DOHH2 (cell line): ENCODE results near the gene HDAC8.
"Not testable (repeated sequence)": the region's sequence is repeated elsewhere in the genome, so short reads cannot be mapped to it uniquely, and the experiment has no call there.

Experiments
- H3F3A ChIP-seq: fragments of 200-600 bp; sonication (generic), shearing (Covaris generic); 2 replicates; pipeline ENCODE4 v1.6.0; 2016; ENCODE audit warnings: antibody characterized with exemption, mild to moderate bottlenecking; ENCODE audit not compliant: control insufficient read depth, insufficient read depth
- H3K27ac ChIP-seq: fragments of 200-600 bp; sonication (generic); 2 replicates; pipeline ENCODE4 v1.5.1; 2014; ENCODE audit warnings: low read depth, mild to moderate bottlenecking, low read length, moderate library complexity
- H3K27me3 ChIP-seq: fragments of 200-600 bp; sonication (generic); 2 replicates; pipeline ENCODE4 v1.6.1; 2014; ENCODE audit warnings: mild to moderate bottlenecking, low read length, mixed read lengths; ENCODE audit not compliant: control insufficient read depth
- H3K36me3 ChIP-seq: fragments of 200-600 bp; sonication (generic); 2 replicates; pipeline ENCODE4 v1.6.1; 2014; ENCODE audit warnings: mild to moderate bottlenecking, low read length, moderate library complexity, mixed read lengths; ENCODE audit not compliant: control insufficient read depth
- H3K4me1 ChIP-seq: fragments of 200-600 bp; sonication (generic); 2 replicates; pipeline ENCODE4 v1.6.1; 2014; ENCODE audit warnings: mild to moderate bottlenecking, low read length, mixed read lengths; ENCODE audit not compliant: control insufficient read depth
- H3K4me2 ChIP-seq: fragments of 200-600 bp; sonication (generic); 2 replicates; pipeline ENCODE4 v1.6.0; 2014; ENCODE audit warnings: mild to moderate bottlenecking, low read length, moderate library complexity
- H3K4me3 ChIP-seq: fragments of 200-600 bp; sonication (generic); 2 replicates; pipeline ENCODE4 v1.5.1; 2014; ENCODE audit warnings: mild to moderate bottlenecking, low read length, mixed read lengths
- H3K79me2 ChIP-seq: fragments of 200-600 bp; sonication (generic); 2 replicates; pipeline ENCODE4 v1.6.1; 2014; ENCODE audit warnings: mild to moderate bottlenecking, low read length, mixed read lengths; ENCODE audit not compliant: control insufficient read depth
- H3K9me2 ChIP-seq: fragments of 200-600 bp; sonication (generic); replicated peaks from 2 replicates; pipeline ENCODE4 v1.6.1; 2014; ENCODE audit warnings: mild to moderate bottlenecking, low read length, mixed read lengths; ENCODE audit not compliant: control insufficient read depth
- H3K9me3 ChIP-seq: fragments of 200-600 bp; sonication (generic); 2 replicates; pipeline ENCODE4 v1.6.1; 2014; ENCODE audit warnings: antibody characterized with exemption, low read length, mixed read lengths; ENCODE audit not compliant: control insufficient read depth, insufficient read depth
- H4K20me1 ChIP-seq: fragments of 200-600 bp; sonication (generic); 2 replicates; pipeline ENCODE4 v1.6.0; 2014; ENCODE audit warnings: low read depth, mild to moderate bottlenecking, antibody characterized with exemption, low read length, moderate library complexity; ENCODE audit not compliant: control insufficient read depth, insufficient read depth
- EZH2phosphoT487 ChIP-seq: fragments of 200-600 bp; sonication (generic); IDR thresholded peaks from 2 replicates; pipeline ENCODE4 v1.6.1; 2017; ENCODE audit warnings: borderline replicate concordance, mild to moderate bottlenecking, antibody characterized with exemption, low read length, moderate library complexity, mixed read lengths
- TF ChIP-seq, protein P1 (sequence below): fragments of 200-600 bp; sonication (generic); IDR thresholded peaks from one replicate; pipeline ENCODE4 v1.5.1; 2014; ENCODE audit warnings: antibody characterized with exemption, mild to moderate bottlenecking, low read depth, low read length; ENCODE audit not compliant: poor library complexity, severe bottlenecking

HDAC8 gene

DNA sequence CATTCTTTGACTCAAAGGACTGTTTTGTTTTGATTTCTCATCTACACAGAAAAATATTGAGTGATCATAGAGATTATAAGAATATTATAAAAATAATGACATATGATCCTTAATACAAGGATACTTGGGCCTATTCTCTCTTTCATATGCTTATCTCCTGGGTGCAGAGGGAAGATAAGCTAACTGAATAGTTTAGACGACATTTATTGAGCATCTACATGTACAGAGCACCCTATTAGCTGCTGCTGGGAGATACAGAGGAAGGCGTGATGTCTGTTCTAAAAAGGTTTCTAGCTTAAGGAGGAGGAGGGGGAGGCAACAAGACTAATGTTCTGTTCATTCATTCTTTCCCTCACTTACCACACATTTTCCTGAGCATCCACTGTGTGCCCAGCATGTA, 106.8 kb downstream of the HDAC8 start:
- H3K79me2 ChIP-seq, result no peaks in the 10 kb centered on the region
- H3K36me3 ChIP-seq, result no peaks in the 10 kb centered on the region
- H3K4me1 ChIP-seq, result no peaks in the 10 kb centered on the region
- no peak overlapping the region for H3K4me2 ChIP-seq
- no peaks in the 10 kb centered on the region for H3K9me3 ChIP-seq
- H3K4me3 ChIP-seq, result no peak overlapping the region
- no peaks in the 10 kb centered on the region for H3K9me2 ChIP-seq
- no peak overlapping the region for H3K27ac ChIP-seq
- no peaks in the 10 kb centered on the region for H3K27me3 ChIP-seq
- H4K20me1 ChIP-seq, result no peaks in the 10 kb centered on the region
- H3F3A ChIP-seq, result no peaks in the 10 kb centered on the region
- TF ChIP-seq, protein P1, sequence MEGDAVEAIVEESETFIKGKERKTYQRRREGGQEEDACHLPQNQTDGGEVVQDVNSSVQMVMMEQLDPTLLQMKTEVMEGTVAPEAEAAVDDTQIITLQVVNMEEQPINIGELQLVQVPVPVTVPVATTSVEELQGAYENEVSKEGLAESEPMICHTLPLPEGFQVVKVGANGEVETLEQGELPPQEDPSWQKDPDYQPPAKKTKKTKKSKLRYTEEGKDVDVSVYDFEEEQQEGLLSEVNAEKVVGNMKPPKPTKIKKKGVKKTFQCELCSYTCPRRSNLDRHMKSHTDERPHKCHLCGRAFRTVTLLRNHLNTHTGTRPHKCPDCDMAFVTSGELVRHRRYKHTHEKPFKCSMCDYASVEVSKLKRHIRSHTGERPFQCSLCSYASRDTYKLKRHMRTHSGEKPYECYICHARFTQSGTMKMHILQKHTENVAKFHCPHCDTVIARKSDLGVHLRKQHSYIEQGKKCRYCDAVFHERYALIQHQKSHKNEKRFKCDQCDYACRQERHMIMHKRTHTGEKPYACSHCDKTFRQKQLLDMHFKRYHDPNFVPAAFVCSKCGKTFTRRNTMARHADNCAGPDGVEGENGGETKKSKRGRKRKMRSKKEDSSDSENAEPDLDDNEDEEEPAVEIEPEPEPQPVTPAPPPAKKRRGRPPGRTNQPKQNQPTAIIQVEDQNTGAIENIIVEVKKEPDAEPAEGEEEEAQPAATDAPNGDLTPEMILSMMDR, result no peak
- no peak for TF ChIP-seq EZH2phosphoT487

DNA sequence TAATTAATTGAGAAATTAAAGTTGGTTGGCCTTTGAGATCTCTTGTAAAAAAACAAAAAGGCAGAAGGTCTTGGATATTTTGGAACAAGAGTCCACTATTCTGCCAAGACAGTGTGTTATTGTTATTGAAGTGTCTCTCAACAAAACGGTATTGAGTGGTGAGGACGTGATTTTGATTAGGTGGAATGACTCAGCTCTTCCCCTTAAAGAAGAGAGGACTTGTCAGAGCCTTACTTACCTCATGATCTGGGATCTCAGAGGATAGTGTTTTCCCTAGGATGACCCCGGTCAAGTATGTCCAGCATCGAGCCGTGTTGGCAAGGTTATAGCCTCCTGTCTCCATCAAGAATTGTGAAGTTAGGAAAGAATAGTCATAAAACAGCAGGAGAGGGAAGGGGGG, 110.9 kb downstream of the HDAC8 start:
- no peak overlapping the region for H3K27ac ChIP-seq
- H3K4me2 ChIP-seq, result no peak overlapping the region
- no peaks in the 10 kb centered on the region for H3K36me3 ChIP-seq
- H3K9me3 ChIP-seq, result no peaks in the 10 kb centered on the region
- no peaks in the 10 kb centered on the region for H3K9me2 ChIP-seq
- no peaks in the 10 kb centered on the region for H3K4me1 ChIP-seq
- no peaks in the 10 kb centered on the region for H3K27me3 ChIP-seq
- H3K4me3 ChIP-seq, result no peak overlapping the region
- no peaks in the 10 kb centered on the region for H3K79me2 ChIP-seq
- H4K20me1 ChIP-seq, result no peaks in the 10 kb centered on the region
- no peaks in the 10 kb centered on the region for H3F3A ChIP-seq
- TF ChIP-seq EZH2phosphoT487, result no peak
- TF ChIP-seq, protein P1, result no peak

DNA sequence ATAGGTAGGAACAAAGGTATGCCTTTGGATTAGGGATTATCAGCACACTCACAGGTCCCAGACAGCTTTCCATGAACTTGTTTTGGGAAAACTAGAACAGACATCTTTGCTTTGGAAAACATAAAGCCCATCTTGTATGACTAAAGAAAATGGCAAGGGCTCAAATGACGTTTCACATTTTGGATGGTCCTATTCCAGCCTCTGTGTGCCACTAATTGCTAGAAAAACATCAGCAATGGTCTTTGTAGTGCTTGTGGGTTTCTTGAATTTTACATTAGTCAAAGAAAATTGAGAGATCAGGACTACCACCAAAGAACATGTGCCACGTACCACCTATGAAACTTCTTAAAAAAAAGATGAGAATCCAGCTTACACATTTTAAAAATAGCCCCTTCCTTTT, 111.4 kb downstream of the HDAC8 start:
- no peaks in the 10 kb centered on the region for H3K9me3 ChIP-seq
- no peaks in the 10 kb centered on the region for H3K27me3 ChIP-seq
- no peak overlapping the region for H3K27ac ChIP-seq
- no peaks in the 10 kb centered on the region for H3K4me1 ChIP-seq
- H3K4me2 ChIP-seq, result no peak overlapping the region
- H3K79me2 ChIP-seq, result no peaks in the 10 kb centered on the region
- H3K36me3 ChIP-seq, result no peaks in the 10 kb centered on the region
- TF ChIP-seq, protein P1, result no peak
- TF ChIP-seq EZH2phosphoT487, result no peak
- no peaks in the 10 kb centered on the region for H3F3A ChIP-seq
- no peak overlapping the region for H3K4me3 ChIP-seq
- no peaks in the 10 kb centered on the region for H3K9me2 ChIP-seq
- H4K20me1 ChIP-seq, result no peaks in the 10 kb centered on the region

DNA sequence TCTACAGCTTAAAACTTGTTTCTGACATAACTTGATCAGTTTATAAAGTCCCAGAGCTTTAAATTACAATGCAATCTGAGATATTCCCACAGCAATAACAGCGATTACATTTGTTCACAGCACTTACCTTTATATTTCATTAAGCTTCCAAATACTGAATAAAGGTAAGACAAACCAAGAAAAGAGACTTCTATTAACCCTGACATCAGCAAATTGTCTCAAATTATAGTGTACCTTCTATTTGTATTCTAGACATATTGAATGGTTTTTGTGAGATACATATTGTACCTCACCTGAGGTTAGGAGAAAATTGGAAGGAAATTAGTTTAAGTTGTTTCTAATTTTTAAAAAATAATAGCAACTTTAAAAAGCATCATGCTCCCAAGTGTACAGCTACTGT, 111.9 kb downstream of the HDAC8 start:
- H3K27me3 ChIP-seq, result no peaks in the 10 kb centered on the region

DNA sequence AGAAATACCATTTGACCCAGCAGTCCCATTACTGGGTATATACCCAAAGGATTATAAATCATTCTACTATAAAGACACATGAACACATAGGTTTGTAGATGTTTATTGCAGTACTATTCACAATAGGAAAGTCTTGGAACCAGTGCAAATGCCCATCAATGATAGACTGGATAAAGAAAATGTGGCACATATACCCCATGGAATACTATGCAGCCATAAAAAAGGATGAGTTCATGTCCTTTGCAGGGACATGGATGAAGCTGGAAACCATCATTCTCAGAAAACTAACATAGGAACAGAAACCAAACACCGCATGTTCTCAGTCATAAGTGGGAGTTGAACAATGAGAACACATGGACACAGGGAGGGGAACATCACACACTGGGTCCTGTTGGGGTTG, 123.6 kb downstream of the HDAC8 start:
- not testable (repeated sequence) for H3K4me2 ChIP-seq, H3K9me3 ChIP-seq, H4K20me1 ChIP-seq, H3K4me1 ChIP-seq, H3K9me2 ChIP-seq, H3K79me2 ChIP-seq, H3K27me3 ChIP-seq, H3K4me3 ChIP-seq, H3F3A ChIP-seq, H3K36me3 ChIP-seq, H3K27ac ChIP-seq

More for the DNA sequence above, 111.9 kb downstream of the HDAC8 start:
- Histone ChIP-seq H3K9me2 (no peaks in the 10 kb centered on the region), H3K4me1 (no peaks in the 10 kb centered on the region), H3F3A (no peaks in the 10 kb centered on the region), H4K20me1 (no peaks in the 10 kb centered on the region), H3K36me3 (no peaks in the 10 kb centered on the region), H3K4me2 (no peak overlapping the region), H3K27ac (no peak overlapping the region), H3K79me2 (no peaks in the 10 kb centered on the region), H3K9me3 (no peaks in the 10 kb centered on the region), H3K4me3 (no peak overlapping the region)
- no peak for TF ChIP-seq EZH2phosphoT487
- TF ChIP-seq, protein P1, result no peak
